ENCODE measurements around the gene PPP1R9B.

The PPP1R9B gene

DNA sequence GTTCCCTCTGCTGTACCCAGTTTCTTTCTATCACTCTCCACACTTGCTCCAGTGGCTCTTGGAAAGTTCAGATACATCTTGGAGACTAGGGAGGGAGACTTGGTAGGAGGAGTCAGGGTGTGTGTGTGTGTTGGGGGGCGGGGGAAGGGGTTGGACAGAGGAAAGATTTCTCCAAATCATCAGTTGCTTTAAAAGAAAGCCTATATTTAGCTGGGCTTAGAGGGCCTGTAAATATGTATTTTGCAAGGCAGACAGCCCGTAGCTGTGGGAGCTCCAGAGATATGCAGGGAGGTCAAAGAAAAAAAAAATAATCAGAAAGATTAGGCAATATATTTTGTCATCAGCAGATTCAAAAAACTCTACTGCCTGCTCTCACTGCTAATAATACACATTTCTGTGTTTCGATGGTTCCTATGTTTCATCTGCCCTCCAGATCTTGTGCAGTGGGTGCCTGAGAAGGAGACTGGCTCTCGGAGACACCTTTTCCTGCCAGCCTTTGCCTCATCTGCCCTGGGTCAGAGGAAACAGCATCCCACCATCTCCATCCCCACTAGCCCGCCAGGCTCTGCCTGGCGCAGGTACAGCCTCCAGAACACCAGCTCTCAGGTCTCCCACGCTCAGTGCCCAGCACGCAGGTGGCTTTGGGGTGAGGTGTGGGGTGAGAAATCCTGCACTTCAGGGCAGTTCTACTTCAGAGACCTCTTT, 4.8 kb upstream of the PPP1R9B start:
- DNase-seq = no peak

DNA sequence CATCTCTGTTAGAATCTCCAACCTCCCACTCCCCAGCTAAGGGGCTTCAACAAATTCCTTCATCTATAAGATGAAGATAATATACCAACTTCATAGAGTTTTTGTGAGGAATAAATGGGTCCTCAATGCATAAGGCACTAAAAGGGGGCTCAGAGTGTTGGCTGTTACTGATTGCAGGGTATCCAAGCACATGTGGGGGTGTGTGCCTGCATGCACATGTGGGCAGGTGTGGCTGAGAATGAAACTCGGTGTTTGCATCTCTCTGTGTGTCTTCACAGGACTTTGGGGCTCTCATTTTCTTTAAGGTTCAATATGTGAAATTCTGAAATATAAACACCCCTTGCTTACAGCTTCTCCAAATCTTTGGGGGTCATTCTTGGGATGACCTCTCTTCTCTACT, 4.1 kb upstream of the PPP1R9B start:
- no peak for DNase-seq

DNA sequence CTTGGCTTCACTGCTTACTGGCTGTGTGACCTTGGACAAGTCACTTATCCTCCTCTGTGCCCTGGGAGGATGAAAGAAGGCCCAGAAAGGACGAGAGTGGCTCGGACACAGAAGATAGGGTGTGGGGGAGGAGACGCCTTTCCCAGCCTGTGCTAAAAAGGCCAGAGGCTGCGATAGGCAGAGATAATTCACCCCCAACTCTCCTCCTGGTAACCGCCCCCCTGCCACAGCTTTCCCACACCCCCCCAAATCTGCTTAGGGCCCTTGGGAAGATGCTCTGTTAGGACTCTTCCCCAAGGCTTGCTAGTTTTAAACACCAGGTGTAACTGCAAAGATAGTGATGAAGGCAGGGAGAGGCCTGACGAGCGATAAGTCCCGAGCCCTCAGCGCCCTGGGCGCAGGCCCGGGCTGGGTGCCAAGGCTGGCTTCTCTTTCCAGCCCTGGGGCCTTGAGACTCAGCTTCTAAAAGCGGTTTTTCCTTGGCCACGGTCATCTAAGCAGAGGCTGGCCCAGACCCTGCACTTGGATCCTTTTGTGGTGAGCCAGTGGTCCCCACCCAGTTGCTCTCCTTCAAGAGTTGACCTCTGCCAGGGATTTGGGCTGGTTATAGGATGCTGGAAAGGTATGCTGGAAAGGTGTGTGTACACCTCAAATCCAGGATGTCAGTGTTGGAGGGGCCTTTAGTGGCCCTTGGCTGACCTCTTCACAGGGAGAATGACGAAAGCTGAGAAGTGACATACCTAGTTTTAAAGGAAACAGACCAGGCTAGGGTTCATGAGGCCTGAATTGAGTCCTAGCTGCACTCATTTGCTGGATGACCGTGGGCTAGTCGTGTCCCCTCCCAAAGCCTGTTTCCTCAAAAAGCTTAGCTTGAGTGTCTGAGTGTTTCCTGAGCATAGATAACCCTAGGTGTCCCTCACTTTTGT, 3.4 kb upstream of the PPP1R9B start:
- DNase-seq = no peak

DNA sequence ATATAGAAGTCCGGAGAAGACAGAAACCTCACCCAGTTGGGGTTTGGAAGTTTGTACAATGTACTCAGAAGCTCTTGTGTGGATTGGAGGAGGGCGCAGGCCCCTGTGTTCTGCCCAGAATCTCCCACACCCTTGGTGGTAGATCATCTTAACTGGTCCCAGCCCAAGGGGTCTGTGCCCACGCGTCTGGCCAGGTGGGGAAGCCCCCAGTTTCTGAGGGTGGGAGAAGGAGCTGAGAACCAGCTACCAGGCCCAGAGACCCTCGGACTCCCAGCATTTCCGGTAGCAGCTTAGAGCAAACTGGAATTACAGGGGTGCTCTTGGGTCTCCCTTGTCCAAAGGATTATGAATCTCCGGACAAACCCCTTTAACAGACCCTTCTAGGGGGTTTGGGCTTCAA, 2.3 kb upstream of the PPP1R9B start:
- no peak for DNase-seq

DNA sequence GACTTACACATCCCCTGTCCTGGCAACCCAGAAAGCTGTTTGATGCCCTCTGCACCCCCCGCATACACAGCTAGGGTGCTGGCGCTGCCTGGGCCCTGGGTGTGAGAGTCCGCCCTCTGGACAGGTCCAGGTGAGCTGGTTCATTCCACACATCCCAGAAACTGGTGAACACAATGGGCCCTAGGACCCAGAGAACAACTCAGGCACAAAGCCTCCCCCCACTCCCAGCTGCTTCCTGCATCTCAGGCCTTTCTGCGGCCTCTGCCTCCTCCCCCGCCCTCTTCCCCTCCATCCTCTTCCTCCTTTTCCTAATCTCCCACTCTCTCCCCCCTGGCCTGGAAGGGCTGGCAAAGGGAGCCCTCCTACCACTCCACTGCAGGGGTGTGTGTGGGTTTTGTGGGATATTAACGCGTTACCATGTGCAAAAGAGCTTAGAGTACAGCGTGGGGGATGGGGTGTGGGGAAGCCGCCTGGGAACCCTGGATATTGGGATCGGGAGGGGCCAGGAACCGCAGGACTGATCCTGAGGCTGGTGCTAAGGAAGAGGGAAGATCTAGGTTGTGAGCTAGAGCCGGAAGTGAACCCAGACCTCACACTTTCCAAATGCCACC, 1.6 kb upstream of the PPP1R9B start:
- peak; percentile 84 for DNase-seq

DNA sequence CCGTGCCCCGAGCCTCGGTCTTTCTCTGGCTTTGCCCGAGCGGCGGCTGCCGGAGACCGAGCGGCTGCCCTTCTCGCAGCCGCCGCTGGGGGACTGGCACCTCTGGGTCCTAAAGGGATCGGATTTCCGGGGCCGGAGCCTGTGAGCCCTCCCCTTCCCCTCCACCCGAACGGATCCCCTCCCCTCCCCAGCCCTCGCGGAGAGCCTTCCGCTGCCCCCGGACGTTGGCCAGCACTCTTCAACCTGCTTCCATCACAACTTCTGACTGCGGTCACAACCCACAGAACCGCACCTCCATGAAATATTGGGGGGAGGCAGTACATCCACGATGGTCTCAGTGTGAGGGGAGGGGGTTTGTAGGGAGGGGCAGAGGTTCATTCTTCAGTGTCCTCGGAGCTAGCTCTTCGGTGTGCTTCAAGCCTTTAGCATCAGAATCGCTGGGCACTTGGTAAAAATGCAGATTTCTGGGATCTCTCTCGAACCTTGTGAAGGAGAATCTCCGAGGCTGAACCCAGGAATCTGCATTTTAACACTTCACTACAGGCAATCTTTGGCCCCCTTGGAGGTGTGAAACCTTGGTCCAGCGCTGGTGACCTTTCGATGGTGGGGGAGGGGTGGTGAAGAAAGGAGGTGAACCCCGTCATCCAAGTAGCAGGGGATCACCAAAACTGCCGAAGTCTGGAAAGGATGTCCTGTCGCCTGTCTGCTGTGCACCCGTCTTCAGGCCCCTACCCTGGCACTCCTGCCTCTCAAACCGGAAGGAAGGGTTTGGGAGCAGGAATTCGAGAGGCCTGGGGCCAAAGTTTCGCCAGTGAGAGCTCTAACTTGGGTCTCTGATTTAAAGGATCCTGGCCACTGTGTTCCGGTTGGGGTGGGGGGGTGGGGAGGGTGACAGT, 812 bp upstream of the PPP1R9B start:
- DNase-seq = peak; percentile 85

DNA sequence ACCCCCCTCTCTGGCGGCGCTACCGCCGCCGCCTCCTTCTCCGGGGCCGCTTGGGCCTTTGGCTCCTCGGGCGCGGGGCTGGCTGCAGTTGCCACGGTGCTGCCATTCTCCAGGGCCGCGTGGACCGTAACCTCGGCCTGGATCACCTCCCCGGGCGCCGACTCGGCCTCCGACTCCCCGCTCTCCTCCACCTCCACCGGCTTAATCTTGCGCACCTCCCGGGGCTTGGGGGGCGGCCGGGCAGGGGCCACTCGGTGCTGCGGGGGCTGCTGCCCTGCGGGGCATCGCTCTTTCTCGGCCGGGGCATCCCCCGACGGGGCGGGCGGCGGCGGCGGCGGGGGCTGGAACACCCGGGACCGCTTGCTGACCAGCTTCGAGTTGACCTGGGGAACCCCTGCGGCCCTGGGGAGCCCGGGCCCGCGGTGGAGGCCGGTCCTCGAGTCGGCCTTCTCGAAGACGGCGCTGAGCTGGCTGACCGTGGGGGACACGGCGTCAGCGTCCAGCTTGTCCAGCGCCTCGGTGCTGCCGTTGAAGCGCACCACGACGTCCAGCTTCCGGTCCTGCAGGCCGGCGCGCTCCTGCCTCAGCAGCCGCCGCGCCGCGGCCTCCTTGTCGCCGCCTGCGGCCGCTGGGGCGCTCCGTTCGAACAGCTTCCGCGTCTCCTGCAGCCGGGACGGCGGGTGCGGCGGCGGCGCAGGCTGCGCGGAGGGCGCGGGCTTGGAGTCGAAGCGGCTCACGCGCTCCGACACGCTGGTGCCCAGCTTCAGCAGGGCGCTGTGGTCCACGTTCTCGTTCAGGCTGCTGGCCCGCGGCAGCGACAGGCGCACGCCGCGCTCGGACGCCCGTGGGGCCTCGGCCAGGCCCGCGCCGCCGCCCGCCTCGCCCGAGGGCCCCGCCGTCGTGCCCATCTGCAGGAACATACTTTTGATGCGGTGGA, 792 bp downstream of the PPP1R9B start:
- DNase-seq = no peak

DNA sequence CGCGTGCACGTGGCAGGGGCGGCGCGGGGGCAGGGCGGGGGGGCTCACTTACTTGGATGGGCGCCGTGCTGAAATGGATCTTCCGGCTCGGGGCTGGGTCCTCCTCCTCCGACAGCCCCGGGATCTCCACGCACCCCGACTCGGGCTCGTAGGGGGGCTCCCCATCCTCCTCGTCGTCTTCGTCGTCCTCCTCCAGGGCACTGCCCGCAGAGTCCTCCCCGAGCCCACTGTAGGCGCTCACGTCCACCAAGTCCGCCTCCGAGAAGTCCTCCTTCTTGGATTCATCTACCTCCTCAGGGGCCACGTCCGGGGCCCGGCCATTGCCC, 1.4 kb downstream of the PPP1R9B start:
- DNase-seq = no peak

DNA sequence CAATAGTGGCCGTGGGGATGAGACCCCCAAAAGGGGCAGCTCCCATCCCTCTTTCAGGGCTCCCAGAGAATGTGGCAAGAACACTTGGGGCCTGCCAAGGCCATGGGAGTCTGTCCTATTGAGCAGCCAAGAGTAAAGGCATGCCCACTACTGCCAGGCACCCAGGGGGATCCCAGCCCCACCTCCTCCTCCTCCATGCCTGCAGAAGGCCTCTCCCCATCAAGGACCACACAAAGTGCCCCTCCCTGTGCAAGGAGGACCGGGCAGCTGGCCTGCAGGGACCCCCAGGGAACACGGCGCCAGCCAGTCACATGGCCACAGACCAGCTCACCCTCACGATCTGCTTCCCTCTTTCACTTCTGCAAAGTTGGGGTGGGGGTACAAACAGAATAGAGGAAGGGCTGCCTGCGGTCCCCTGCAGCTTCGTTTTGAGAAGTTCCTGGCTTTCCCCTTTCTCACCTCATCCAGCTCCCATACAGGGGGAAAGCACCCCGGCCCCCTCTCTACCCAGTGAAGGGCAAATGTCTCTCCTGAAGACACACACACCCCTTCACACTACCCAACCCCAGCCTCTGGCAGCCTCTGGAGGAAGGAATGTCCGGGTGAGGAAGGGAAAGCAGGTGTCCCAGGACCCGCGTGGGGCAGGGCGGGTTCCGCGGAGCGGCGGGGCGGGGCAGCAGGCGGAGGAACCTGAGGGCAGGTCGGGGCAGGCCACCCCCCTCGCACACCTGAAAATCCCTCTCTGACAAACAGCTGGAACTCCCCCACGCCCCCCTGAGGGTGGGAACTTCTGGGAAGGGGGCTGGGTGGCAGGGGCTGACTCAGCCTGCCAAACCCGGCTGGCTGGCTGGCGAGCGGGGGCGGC, 2.0 kb downstream of the PPP1R9B start:
- DNase-seq = peak; percentile 30

DNA sequence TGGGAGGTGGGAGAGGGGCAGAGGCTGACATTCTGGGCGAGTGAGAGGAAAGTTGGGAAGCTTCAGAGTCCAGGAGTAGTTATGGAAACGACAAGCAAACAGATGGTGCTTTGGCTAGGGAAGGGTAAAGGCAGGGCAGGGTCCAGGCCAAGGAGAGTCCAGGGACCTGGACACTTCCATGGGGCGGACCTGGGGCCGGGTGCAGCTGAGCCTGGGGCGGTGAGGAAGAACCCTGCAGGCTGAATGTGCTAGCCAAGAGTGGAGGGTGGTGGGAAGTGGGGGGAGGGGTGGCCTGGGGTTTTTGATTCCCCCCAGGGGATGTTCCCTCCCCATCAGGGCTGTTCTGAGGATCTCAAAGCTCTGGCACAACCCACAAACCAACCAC, 2.6 kb downstream of the PPP1R9B start:
- no peak for DNase-seq

DNA sequence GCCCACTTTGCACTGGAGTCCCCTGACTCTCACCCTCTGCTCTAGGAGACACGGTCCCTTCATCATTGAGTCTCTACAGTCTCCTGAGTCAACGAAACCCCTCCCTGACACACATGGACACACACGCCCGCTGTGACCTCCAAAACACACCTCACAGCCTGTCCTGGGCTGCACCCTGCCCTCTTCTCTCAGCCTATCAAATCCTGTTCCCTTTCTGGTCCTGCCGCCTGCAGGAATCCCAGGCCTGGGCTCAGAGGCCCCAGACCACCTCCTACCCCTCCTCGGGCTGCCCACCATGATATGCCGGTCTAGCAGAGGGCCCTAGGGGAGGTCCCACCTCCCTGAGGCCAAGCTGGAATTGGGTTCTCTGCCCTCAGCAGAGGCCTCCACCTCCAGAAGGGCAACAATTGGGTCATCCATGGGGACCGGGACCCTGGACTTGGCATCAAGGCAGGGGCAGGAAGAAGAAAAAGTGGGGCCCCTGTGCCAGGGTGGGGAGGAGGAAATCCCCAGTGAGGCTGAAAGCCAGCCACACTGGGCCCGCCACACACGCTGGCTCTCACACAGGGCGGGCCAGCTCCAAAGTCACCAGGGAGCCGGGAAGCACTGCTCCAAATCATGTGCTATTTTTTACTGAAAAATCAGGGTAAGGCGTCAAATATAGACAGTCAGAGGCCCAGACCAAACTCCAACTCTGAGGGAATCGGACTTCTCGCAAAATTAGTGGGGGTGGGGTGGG, 3.4 kb downstream of the PPP1R9B start:
- no peak for DNase-seq

DNA sequence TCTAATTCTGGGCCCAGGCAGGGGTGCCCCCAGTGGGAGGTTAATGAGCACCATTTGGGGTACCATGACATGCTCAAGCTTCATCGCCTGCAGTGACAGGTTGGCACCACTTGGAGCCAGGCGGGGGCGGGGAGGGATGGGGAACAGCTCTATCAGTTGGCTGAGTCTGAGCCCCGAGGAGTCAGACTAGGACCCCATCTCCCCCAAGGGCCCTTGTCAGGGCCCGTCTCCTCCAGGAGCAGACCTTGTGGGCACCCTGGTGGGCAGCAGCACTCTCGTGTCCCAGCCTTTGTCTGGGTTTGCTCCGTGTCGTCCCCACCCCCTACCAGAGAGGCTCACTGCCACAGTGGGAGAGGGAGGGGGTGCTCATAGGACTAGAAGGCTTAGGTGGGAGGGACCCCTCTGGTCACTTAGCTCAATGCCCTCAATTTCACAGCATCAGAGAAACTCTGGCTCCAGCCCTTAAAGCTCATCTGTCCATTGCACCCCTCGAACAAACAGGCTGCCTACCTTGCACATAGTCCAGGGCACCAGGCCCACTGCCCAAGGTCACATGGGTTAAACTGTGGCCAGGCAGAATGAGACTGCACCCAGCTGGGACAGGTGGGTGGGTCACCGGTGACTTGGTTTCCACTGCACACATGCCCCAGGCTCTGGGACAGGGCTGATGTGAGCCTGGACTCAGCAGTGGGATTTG, 4.1 kb downstream of the PPP1R9B start:
- DNase-seq = no peak

DNA sequence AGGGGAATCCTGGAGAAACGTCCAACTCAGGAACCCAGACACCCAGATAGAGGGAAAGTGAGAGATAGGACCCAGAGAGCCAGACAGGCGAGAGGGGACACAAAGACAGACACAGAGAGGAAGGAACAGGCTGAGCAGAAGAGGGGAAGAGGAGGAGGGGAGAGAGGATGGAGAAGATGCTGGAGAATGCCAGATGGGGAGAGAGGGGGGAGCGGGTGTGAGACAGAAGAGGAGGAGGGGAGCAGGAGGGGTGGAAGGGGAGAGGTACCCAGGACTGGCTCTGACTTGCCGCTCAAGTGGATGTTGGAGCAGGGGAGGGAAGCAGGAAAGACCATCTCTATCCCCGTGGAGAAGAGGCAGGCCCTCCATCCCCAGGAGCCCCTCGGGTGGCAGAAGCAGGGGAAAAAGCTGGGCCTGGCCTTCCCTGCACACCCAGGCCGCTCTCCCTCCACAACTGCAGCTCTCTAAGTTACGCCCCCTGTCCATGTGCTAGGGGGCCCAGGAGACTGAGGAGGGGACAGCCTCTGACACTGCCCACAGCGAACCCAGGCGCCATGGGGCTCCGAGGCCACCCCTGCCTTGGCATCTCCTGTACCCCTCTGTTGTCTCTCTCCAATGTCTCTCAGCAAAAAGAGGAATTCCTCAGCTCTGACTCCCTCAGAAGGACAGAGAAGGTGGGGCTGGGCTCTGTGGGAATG, 4.8 kb downstream of the PPP1R9B start:
- DNase-seq = no peak

DNA sequence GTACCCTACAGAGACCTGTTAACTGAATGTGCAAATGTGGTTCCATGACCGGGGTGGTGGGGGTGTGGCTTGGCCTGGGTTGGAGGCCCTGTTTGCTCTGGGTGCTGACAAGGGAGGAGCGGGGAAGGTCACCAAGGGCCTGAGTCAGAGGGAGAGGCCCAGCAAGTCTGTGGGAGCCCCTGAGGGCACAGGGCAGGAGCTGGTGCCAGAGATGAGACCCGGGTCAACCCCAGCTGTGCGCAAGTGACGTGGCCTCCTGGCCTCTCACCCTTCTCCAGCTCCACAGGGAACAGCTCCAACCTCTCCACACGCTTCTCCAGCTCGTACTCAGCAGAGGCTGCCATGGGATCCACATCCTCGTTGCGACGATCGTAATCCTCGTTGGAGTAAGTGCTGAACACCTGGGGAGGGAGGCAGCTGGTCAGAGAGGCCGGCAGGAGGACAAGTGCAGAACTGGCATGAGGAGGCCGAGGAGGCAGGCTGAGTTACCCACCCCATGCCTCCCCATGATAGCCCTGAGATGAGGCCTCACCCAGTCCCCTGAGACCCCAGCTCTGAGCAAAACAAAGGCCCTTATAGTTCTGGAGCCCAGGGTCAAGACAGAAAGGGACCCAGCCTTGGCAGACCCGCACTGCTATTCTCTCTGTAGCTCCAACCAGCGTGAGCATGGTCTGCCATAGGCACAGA, 5.5 kb downstream of the PPP1R9B start:
- DNase-seq = no peak

DNA sequence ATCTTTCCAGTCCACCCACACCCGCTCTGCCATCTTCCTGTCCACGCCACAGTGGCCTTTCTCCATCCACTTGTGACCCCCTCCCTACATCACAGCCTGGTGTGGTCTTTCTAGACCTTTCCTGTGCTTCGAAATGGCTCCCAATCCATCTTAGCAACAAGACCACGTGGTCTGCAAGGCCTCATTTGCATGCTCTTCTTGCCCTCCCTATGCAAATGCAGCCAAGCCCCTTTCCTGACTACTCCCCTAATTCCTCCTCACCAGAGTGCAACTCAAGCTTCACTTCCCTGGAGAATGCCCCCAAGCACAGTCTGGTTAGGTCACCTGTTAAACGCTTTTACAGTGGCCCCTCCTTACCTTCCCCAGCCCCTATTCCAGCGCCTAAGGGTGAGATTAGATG, 6.1 kb downstream of the PPP1R9B start:
- DNase-seq = no peak

DNA sequence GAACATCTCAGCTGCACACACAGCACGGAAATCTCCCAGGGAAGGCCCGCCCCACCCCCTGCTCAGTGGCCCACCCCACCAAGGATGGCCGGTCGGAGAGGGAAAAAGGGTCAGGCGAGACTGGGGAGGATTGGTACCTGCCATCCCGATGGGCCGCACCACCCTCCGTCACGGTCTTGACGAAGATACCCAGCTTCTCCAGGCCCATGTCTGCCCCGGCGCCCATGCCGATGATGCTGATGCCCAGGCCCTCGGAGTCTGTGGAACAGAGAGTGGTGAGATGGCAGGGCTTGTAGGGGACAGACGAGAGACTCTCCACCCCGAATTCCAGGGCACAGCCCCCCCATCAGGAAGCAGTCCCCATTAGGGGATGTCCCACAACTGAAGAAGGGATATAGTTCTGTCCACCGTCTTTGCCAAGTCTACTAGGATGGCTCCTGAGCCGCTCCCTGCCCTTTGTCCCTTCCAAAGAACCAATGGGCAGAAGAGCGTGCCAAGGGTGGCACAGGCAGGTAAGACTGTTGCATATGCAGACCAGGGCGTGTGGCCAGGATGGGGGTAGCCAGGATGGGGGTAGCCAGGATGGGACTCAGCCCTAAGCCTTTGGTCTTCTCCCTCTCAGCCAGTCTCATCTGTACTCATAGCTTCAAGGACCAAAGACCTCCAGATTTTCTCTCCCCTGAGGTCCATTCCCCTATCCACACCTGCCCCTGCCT, 6.9 kb downstream of the PPP1R9B start:
- no peak for DNase-seq

DNA sequence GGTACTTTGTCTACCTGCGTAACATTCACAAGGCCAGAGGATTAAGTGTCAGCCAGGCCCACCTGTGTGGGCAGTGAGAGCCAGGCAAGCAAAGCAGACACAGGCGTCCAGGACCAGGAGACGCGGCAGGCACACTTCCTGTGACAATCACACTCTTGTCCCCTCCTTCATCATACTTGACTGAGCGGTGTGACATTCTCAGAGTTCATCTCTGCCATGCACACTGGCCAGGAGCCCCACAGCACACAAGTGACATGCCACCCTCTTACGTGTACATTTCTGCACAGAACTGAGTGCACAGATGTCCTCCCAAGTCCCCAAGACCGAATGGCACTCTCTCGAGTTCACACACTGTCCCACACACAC, 8.7 kb downstream of the PPP1R9B start:
- no peak for DNase-seq
